Lower lobe of right lung (tissue), 2 donors: Measurements from ENCODE around the gene FNTB. TPM values are rescaled to one million over a fixed set of nuclear protein-coding genes. Genes with fewer than 3 reads are reported as not detected.

Source experiments
- ATAC-seq, 2 donors: fragments of 200-7000 bp; cut with Tn5 transposase; one replicate each; pipeline ENCODE4 v1.9.1; 2020 to 2022; ENCODE audit warnings: mild to moderate bottlenecking in 2 of 2, moderate library complexity in 2 of 2
- DNase-seq: peaks from one replicate; pipeline ENCODE4 v3.0.0-alpha.2; 2020
- H3K27ac ChIP-seq: fragments of 200-600 bp; one replicate; pipeline ENCODE4 v1.8.0; 2022
- H3K27me3 ChIP-seq: fragments of 200-600 bp; one replicate; pipeline ENCODE4 v1.8.0; 2022; ENCODE audit warnings: low read depth
- H3K36me3 ChIP-seq: fragments of 200-600 bp; one replicate; pipeline ENCODE4 v1.8.0; 2022; ENCODE audit warnings: mild to moderate bottlenecking
- H3K4me1 ChIP-seq: fragments of 200-600 bp; one replicate; pipeline ENCODE4 v1.8.0; 2022
- H3K4me3 ChIP-seq: fragments of 200-600 bp; one replicate; pipeline ENCODE4 v1.8.0; 2022; ENCODE audit warnings: mild to moderate bottlenecking
- H3K9me3 ChIP-seq: fragments of 200-600 bp; one replicate; pipeline ENCODE4 v1.8.0; 2022
- intact Hi-C: fragments of 100-400 bp; cut with DNase I; formaldehyde crosslinking; loops from one replicate; pipeline ENCODE4 v1.11.0; 2022
- microRNA-seq: library from miRNA; unstranded; fragments of <30 nt; microRNA quantifications from one replicate; pipeline ENCODE4 v1.2.0, GENCODE V29; 2020; ENCODE audit warnings: borderline number of aligned reads
- total RNA-seq: library from RNA; stranded (reverse); fragmentation: NEBNext Ultra II Directional; extraction: Animal tissue kit (Norgen Biotek cat#: 25700); gene quantifications from one replicate; pipeline ENCODE4 v1.2.1, GENCODE V29; 2021
- TF ChIP-seq, protein P1 (sequence below): fragments of 200-600 bp; IDR thresholded peaks from one replicate; pipeline ENCODE4 v1.8.0; 2022; ENCODE audit warnings: antibody characterized with exemption, mild to moderate bottlenecking
- donor health status: DM: no; HTN: yes; CAD: no; lungs with severe emphysema.

Gene FNTB
- total RNA-seq, 1 donor from 2014 or later = 14.0 TPM

DNA sequence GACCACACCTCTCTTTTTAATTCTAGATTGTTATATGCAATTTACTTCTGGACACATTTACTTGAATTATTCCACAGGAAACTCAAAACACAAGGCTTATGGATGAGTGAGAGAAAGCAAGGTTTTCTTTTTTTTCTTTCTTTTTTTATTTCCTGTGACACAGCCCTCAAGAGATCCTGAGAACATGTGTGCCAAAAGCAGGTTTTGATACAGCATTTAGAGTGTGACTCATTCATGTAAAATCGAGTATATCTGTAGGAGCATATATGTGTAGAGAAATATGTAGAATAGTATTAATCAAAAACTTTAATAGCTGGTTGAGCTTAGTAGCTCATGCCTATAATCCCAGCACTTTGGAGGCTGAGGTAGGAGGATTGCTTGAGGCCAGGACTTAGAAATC is 120.0 kb downstream of the FNTB start:
- Histone ChIP-seq H3K4me1 (peaks cover 6% of the 10 kb centered on the region), H3K27me3 (no peaks in the 10 kb centered on the region), H3K9me3 (no peaks in the 10 kb centered on the region), H3K36me3 (no peaks in the 10 kb centered on the region), H3K27ac (no peak overlapping the region), H3K4me3 (no peak overlapping the region)
- intact Hi-C loops = no loop called here
- DNase-seq (no peak), ATAC-seq (no peak)
- TF ChIP-seq, protein P1, sequence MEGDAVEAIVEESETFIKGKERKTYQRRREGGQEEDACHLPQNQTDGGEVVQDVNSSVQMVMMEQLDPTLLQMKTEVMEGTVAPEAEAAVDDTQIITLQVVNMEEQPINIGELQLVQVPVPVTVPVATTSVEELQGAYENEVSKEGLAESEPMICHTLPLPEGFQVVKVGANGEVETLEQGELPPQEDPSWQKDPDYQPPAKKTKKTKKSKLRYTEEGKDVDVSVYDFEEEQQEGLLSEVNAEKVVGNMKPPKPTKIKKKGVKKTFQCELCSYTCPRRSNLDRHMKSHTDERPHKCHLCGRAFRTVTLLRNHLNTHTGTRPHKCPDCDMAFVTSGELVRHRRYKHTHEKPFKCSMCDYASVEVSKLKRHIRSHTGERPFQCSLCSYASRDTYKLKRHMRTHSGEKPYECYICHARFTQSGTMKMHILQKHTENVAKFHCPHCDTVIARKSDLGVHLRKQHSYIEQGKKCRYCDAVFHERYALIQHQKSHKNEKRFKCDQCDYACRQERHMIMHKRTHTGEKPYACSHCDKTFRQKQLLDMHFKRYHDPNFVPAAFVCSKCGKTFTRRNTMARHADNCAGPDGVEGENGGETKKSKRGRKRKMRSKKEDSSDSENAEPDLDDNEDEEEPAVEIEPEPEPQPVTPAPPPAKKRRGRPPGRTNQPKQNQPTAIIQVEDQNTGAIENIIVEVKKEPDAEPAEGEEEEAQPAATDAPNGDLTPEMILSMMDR = no peak

DNA sequence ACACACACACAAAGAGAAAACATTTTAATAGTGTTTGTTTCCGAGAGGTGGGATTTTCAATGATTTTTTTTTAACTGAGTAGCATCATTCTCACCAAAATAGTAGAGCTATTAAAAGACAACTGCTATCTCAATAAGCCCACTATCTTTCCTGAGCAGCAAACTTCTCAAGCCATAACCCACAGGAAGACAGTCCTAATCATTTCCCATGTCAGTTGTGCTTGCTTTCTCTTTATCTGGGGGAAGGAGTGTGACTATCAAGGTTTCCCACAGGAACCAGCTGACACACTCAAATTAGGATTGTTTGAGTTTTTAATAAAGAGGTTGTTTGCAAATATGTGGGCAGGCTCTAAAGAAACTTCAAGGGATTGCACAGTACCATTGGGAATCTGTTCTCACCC is 120.5 kb downstream of the FNTB start:
- DNase-seq = no peak
- H3K27ac ChIP-seq = no peak overlapping the region
- no peaks in the 10 kb centered on the region for H3K9me3 ChIP-seq
- H3K36me3 ChIP-seq = no peaks in the 10 kb centered on the region
- TF ChIP-seq, protein P1 = no peak
- H3K27me3 ChIP-seq = no peaks in the 10 kb centered on the region
- H3K4me1 ChIP-seq = peaks cover 6% of the 10 kb centered on the region
- H3K4me3 ChIP-seq = no peak overlapping the region
- intact Hi-C loops = no loop called here
- ATAC-seq = no peak

DNA sequence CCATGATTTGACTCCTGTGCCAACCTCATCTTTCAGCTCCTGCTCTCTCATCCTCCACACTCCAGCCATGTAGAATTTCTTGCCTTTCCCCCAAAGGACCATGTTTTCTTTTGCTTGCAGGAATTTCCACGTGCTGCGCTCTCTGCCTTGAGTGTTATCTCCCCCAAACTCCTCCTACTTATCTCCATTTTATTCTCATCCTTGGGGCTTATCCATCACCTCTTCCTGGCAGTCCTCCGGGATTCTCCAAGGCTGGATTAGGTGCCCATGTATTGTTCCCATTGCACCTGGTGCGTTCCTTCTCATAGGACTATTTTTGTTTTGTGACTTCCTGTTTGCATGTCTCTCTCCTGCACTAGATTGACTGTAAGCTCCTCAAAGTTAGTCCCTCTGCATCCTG is 122.7 kb downstream of the FNTB start:
- TF ChIP-seq, protein P1 = no peak

DNA sequence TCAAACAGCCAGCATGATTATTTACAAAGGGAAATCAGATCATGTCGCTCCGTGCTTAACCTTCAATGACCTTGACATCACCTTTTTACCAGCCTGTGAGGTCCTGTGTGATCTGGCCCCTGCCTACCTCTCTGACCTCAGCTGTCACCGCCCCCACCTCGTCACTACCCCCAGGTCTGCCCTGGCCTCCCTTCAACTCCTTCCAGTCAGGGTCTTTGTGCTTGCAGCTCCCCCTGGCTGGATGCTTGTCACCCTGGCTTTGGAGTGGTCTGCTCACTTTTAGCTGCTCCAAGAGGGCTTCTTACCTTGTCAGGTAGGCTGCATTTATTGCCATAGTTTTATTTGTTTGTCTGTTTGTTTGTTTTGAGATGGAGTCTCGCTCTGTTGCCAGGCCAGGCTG is 123.8 kb downstream of the FNTB start:
- Histone ChIP-seq H3K36me3 (no peaks in the 10 kb centered on the region), H3K4me1 (no peaks in the 10 kb centered on the region), H3K9me3 (no peaks in the 10 kb centered on the region), H3K4me3 (no peak overlapping the region), H3K27ac (no peak overlapping the region), H3K27me3 (no peaks in the 10 kb centered on the region)
- ATAC-seq = no peak
- DNase-seq = no peak
- TF ChIP-seq, protein P1 = no peak
- intact Hi-C loops = no loop called here

More for the DNA sequence above, 122.7 kb downstream of the FNTB start:
- DNase-seq (no peak), ATAC-seq (no peak)
- Histone ChIP-seq H3K9me3 (no peaks in the 10 kb centered on the region), H3K36me3 (no peaks in the 10 kb centered on the region), H3K27ac (no peak overlapping the region), H3K4me1 (no peaks in the 10 kb centered on the region), H3K27me3 (no peaks in the 10 kb centered on the region), H3K4me3 (no peak overlapping the region)
- intact Hi-C loops = no loop called here

Small RNA genes lying within 50 kb of the gene (microRNA-seq; reads per million reads assigned to microRNA genes)
- gene MIR4706 = not detected

Other genes starting within 250 kb of the FNTB start
- gene SPTB, start 107.0 kb upstream of the FNTB start, total RNA-seq = 2.5 TPM
- 72.6 TPM for gene CHURC1, start 72.4 kb upstream of the FNTB start, total RNA-seq
- gene GPX2, start 44.1 kb upstream of the FNTB start, total RNA-seq = not detected
- gene RAB15, start 14.6 kb upstream of the FNTB start, total RNA-seq = 13.8 TPM
- gene MAX, start 115.6 kb downstream of the FNTB start, total RNA-seq = 105 TPM